HepG2 (cell line): ENCODE results near the gene ESPN. TPM values are rescaled to one million over a fixed set of nuclear protein-coding genes. Genes with fewer than 3 reads are reported as not detected.

Source experiments
- ATAC-seq: fragments of 200-7000 bp; cut with Tn5 transposase; 3 replicates; pipeline ENCODE4 v1.9.1; 2020; ENCODE audit warnings: mild to moderate bottlenecking, moderate library complexity
- BruUV-seq: library from RNA; stranded (reverse); fragments of 400-500 nt; replicated peaks from 2 replicates; lab custom pipeline; 2021; lab: Mats Ljungman, UMichigan
- CTCF ChIA-PET: fragments of 300-600 bp; formaldehyde crosslinking; extraction: SDS; loops from one replicate; lab custom pipeline; 2021; ENCODE audit warnings: low total read pairs, inconsistent platforms, low intra/inter-chr PET ratio; lab: Yijun Ruan, JAX
- POLR2A ChIA-PET: fragments of 350-600 bp; sonication (Branson Sonifier 250); formaldehyde crosslinking; loops from one replicate; lab custom pipeline; 2020; ENCODE audit warnings: antibody characterized with exemption, inconsistent platforms; lab: Yijun Ruan, JAX
- DNase-seq: peaks from one replicate; pipeline ENCODE4 v3.0.0-alpha.2; 2015; ENCODE audit warnings: low spot score
- FAIRE-seq: peaks from 3 replicates; lab custom pipeline; 2011; peaks lifted over from hg19 to GRCh38; lab: Jason Lieb, UNC
- H2AFZ ChIP-seq: one replicate; pipeline ENCODE4 v1.6.1; 2011; ENCODE audit warnings: low read length, inconsistent platforms
- H3K27ac ChIP-seq: fragments of 300-600 bp; 3 replicates; pipeline ENCODE4 v1.8.0; 2011; ENCODE audit warnings: mixed run types, mild to moderate bottlenecking, mixed read lengths, low read length, inconsistent platforms; ENCODE audit not compliant: insufficient read depth; ENCODE audit errors: extremely low read length
- H3K27me3 ChIP-seq, 2 experiments: fragments of 200-600 bp in 1 of 2; 2 replicates in 1 of 2; 3 replicates in 1 of 2; pipeline versions ENCODE4 v1.6.0 to v1.8.0; 2011; ENCODE audit warnings: low read length in 2 of 2, mild to moderate bottlenecking in 2 of 2, moderate library complexity in 2 of 2, inconsistent platforms in 1 of 2; ENCODE audit not compliant: insufficient read depth in 2 of 2, control insufficient read depth in 1 of 2
- H3K36me3 ChIP-seq, 2 experiments: fragments of 200-600 bp in 1 of 2; replicated peaks in 1 of 2; 2 replicates in 1 of 2; 3 replicates in 1 of 2; pipeline versions ENCODE4 v1.5.1 to v1.8.0; 2011; ENCODE audit warnings: low read length in 2 of 2, inconsistent platforms in 1 of 2; ENCODE audit not compliant: insufficient read depth in 2 of 2, control insufficient read depth in 1 of 2
- H3K4me1 ChIP-seq: 2 replicates; pipeline ENCODE4 v1.5.1; 2012; ENCODE audit warnings: low read length, inconsistent platforms; ENCODE audit not compliant: insufficient read depth
- H3K4me2 ChIP-seq: 2 replicates; pipeline ENCODE4 v1.6.0; 2011; ENCODE audit warnings: low read depth, low read length, inconsistent platforms
- H3K4me3 ChIP-seq, 3 experiments: fragments of 200-600 bp in 1 of 3; sonication (generic), shearing (Covaris generic) in 1 of 3; replicated peaks in 1 of 3; 2 replicates each; pipeline ENCODE4 v1.5.1; 2011 to 2016; ENCODE audit warnings: low read length in 3 of 3, inconsistent platforms in 2 of 3, low read depth in 2 of 3, mild to moderate bottlenecking in 2 of 3, control low read depth in 1 of 3, mixed read lengths in 1 of 3; ENCODE audit not compliant: insufficient read depth in 1 of 3
- H3K79me2 ChIP-seq: one replicate; pipeline ENCODE4 v1.6.1; 2011; ENCODE audit warnings: low read length, inconsistent platforms; ENCODE audit not compliant: insufficient read depth
- H3K9ac ChIP-seq: 2 replicates; pipeline ENCODE4 v1.6.0; 2011; ENCODE audit warnings: mild to moderate bottlenecking, low read depth, low read length, inconsistent platforms; ENCODE audit not compliant: insufficient read depth
- H3K9me3 ChIP-seq: 2 replicates; pipeline ENCODE4 v1.5.1; 2012; ENCODE audit warnings: mild to moderate bottlenecking, low read length
- H4K20me1 ChIP-seq: 2 replicates; pipeline ENCODE4 v1.6.0; 2011; ENCODE audit warnings: inconsistent platforms, mild to moderate bottlenecking, low read length, moderate library complexity; ENCODE audit not compliant: insufficient read depth
- ETV5 ChIP-seq: IDR thresholded peaks from 2 replicates; pipeline ENCODE4 v1.6.1; 2018; ENCODE audit warnings: missing biosample characterization, missing genetic modification reagents, inconsistent platforms, borderline replicate concordance
- PATZ1 ChIP-seq: sonication (generic); formaldehyde crosslinking; IDR thresholded peaks from 2 replicates; pipeline ENCODE4 v1.4.0; 2020; ENCODE audit warnings: missing genetic modification reagents
- SMC3 ChIP-seq: IDR thresholded peaks from 2 replicates; pipeline ENCODE4 v1.6.1; 2011; ENCODE audit warnings: low read length, improper control_type of control experiment
- ZNF556 ChIP-seq: sonication (generic); formaldehyde crosslinking; IDR thresholded peaks from 2 replicates; pipeline ENCODE4 v1.4.0; 2020; ENCODE audit warnings: mild to moderate bottlenecking, missing genetic modification reagents, borderline replicate concordance
- ZNF788 ChIP-seq: sonication (generic); formaldehyde crosslinking; IDR thresholded peaks from 2 replicates; pipeline ENCODE4 v1.5.0; 2020; ENCODE audit warnings: mild to moderate bottlenecking, missing genetic modification reagents, borderline replicate concordance
- whole genome bisulfite sequencing: methylation state at CpG from one replicate; pipeline ENCODE4 v1.1.6; 2017; ENCODE audit warnings: low lambda C conversion rate; 5-methylcytosine and 5-hydroxymethylcytosine counted together
- in situ Hi-C: cut with HindIII; loops from 2 replicates; pipeline ENCODE4 v1.10.0; 2017; ENCODE audit warnings: low pct_unique_long_range_greater_than_20kb; ENCODE audit not compliant: extremely low pct_ligation_motif_present
- intact Hi-C: fragments of 100-400 bp; cut with micrococcal nuclease; formaldehyde crosslinking; loops from one replicate; pipeline ENCODE4 v1.10.0; 2022; ENCODE audit not compliant: unreplicated experiment
- polyA plus RNA-seq, 8 experiments: library from polyadenylated mRNA; depleted of rRNA in 3 of 8; stranded (reverse) in 7 of 8; unstranded in 1 of 8; fragments of >200 nt; fragmentation: Illumina TruSeq in 4 of 8; extraction: Trizol in 4 of 8; gene quantifications; 2 replicates each; pipeline versions ENCODE4 v1.2.1 to v1.2.3, GENCODE V29; 2011 to 2016; ENCODE audit warnings: low read depth in 4 of 8, missing spikeins in 1 of 8, mixed read lengths in 1 of 8; ENCODE audit not compliant: insufficient read depth in 1 of 8
- total RNA-seq, 5 experiments: library from RNA; depleted of rRNA; stranded (reverse); fragments of >200 nt; fragmentation: Illumina TruSeq; extraction: Trizol; gene quantifications; 2 replicates each; pipeline ENCODE4 v1.2.3, GENCODE V29; 2016; ENCODE audit warnings: low read depth in 1 of 5
- TF ChIP-seq, protein P1 (sequence below): sonication (generic); formaldehyde crosslinking; IDR thresholded peaks from 2 replicates; pipeline ENCODE4 v1.5.0; 2020; ENCODE audit warnings: mild to moderate bottlenecking, missing genetic modification reagents, moderate library complexity
- TF ChIP-seq, protein P2 (sequence below): sonication (generic); formaldehyde crosslinking; IDR thresholded peaks from 2 replicates; pipeline ENCODE4 v1.5.1; 2020; ENCODE audit warnings: mild to moderate bottlenecking, missing genetic modification reagents, moderate library complexity

The ESPN gene
- total and polyA plus RNA-seq, 2 of the 13 experiments (the other 11 are each of a cell fraction or from before 2014, with no cell fraction given) = 48.6 to 54.2 TPM

GRCh38 chr1:6438047-6438525 is 13.5 kb downstream of the ESPN start:
- POLR2A ChIA-PET = interaction anchor here (1.1 to 1.4 kb wide), 3 partner anchors 10 to 15 kb away, joined by 3 to 5 read pairs (median 4); no protein-coding TSS in a partner anchor
- TF ChIP-seq ETV5 (CRISPR knock-in tag) = 0 out of 2 replicates have a peak, but pooled peaks have one; percentile 14
- peak; percentile 36; the same call in 1 of the 2 replicates for TF ChIP-seq PATZ1 (CRISPR knock-in tag)
- TF ChIP-seq, protein P1, sequence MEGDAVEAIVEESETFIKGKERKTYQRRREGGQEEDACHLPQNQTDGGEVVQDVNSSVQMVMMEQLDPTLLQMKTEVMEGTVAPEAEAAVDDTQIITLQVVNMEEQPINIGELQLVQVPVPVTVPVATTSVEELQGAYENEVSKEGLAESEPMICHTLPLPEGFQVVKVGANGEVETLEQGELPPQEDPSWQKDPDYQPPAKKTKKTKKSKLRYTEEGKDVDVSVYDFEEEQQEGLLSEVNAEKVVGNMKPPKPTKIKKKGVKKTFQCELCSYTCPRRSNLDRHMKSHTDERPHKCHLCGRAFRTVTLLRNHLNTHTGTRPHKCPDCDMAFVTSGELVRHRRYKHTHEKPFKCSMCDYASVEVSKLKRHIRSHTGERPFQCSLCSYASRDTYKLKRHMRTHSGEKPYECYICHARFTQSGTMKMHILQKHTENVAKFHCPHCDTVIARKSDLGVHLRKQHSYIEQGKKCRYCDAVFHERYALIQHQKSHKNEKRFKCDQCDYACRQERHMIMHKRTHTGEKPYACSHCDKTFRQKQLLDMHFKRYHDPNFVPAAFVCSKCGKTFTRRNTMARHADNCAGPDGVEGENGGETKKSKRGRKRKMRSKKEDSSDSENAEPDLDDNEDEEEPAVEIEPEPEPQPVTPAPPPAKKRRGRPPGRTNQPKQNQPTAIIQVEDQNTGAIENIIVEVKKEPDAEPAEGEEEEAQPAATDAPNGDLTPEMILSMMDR = peak; percentile 93
- TF ChIP-seq, protein P2, sequence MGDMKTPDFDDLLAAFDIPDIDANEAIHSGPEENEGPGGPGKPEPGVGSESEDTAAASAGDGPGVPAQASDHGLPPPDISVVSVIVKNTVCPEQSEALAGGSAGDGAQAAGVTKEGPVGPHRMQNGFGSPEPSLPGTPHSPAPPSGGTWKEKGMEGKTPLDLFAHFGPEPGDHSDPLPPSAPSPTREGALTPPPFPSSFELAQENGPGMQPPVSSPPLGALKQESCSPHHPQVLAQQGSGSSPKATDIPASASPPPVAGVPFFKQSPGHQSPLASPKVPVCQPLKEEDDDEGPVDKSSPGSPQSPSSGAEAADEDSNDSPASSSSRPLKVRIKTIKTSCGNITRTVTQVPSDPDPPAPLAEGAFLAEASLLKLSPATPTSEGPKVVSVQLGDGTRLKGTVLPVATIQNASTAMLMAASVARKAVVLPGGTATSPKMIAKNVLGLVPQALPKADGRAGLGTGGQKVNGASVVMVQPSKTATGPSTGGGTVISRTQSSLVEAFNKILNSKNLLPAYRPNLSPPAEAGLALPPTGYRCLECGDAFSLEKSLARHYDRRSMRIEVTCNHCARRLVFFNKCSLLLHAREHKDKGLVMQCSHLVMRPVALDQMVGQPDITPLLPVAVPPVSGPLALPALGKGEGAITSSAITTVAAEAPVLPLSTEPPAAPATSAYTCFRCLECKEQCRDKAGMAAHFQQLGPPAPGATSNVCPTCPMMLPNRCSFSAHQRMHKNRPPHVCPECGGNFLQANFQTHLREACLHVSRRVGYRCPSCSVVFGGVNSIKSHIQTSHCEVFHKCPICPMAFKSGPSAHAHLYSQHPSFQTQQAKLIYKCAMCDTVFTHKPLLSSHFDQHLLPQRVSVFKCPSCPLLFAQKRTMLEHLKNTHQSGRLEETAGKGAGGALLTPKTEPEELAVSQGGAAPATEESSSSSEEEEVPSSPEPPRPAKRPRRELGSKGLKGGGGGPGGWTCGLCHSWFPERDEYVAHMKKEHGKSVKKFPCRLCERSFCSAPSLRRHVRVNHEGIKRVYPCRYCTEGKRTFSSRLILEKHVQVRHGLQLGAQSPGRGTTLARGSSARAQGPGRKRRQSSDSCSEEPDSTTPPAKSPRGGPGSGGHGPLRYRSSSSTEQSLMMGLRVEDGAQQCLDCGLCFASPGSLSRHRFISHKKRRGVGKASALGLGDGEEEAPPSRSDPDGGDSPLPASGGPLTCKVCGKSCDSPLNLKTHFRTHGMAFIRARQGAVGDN = peak; percentile 34
- peak; percentile 17; the same call in 1 of the 2 replicates for TF ChIP-seq ZNF788
- TF ChIP-seq ZNF556 = 0 out of 2 replicates have a peak, but pooled peaks have one; percentile 18
- TF ChIP-seq SMC3 = peak; percentile 53; the same call in 1 of the 2 replicates

More at GRCh38 chr1:6438047-6438525, 13.5 kb downstream of the ESPN start:
- no peaks in the 10 kb centered on the region for H4K20me1 ChIP-seq
- no peaks in the 10 kb centered on the region for H3K36me3 ChIP-seq
- FAIRE-seq = peak; percentile 90
- H3K4me3 ChIP-seq = no peak overlapping the region
- WGBS = 9% methylated on average over 5 of the region's 5 CpGs
- intact Hi-C loops = no loop called here
- peaks cover 6 to 31% of the 10 kb centered on the region in 2 experiments for H3K27me3 ChIP-seq
- H3K27ac ChIP-seq = no peak overlapping the region
- no peaks in the 10 kb centered on the region for H3K79me2 ChIP-seq
- no TSS peak for BruUV-seq
- no peak overlapping the region for H3K9ac ChIP-seq
- no peaks in the 10 kb centered on the region for H3K9me3 ChIP-seq
- peak; percentile 66 for DNase-seq
- CTCF ChIA-PET = interaction anchor here (0.7 to 1.6 kb wide), 2 partner anchors 15 to 41 kb away, joined by 3 to 12 read pairs; no protein-coding TSS in a partner anchor
- in situ Hi-C loops = no loop called here
- peak; percentile 79 for ATAC-seq
- H2AFZ ChIP-seq = no peak overlapping the region
- H3K4me1 ChIP-seq = peaks cover 30% of the 10 kb centered on the region
- no peak overlapping the region for H3K4me2 ChIP-seq
